Calu3 (cell line): Measurements from ENCODE around the gene MFAP4. TPM values are rescaled to one million over a fixed set of nuclear protein-coding genes. Genes with fewer than 3 reads are reported as not detected.

Experiments used
- BruUV-seq: library from RNA; stranded (reverse); fragments of 400-500 nt; replicated peaks from 2 replicates; lab custom pipeline; 2021; lab: Mats Ljungman, UMichigan
- CTCF ChIA-PET: fragments of 300-600 bp; sonication (Branson Sonifier 250); formaldehyde crosslinking; loops from one replicate; lab custom pipeline; 2022; ENCODE audit warnings: antibody characterized with exemption; lab: Charles Lee
- DNase-seq: peaks from one replicate; pipeline ENCODE4 v3.0.0; 2022
- H3K27ac Mint-ChIP-seq: one replicate; pipeline ENCODE4 v1.8.0; 2022; ENCODE audit warnings: mixed read lengths; ENCODE audit not compliant: unreplicated experiment
- H3K27me3 Mint-ChIP-seq: one replicate; pipeline ENCODE4 v1.8.0; 2022; ENCODE audit warnings: mixed read lengths; ENCODE audit not compliant: unreplicated experiment
- H3K36me3 Mint-ChIP-seq: one replicate; pipeline ENCODE4 v1.8.0; 2022; ENCODE audit warnings: mild to moderate bottlenecking, moderate library complexity, mixed read lengths; ENCODE audit not compliant: insufficient read depth, unreplicated experiment
- H3K4me1 Mint-ChIP-seq: one replicate; pipeline ENCODE4 v1.8.0; 2022; ENCODE audit warnings: mild to moderate bottlenecking, low read depth, mixed read lengths; ENCODE audit not compliant: unreplicated experiment
- H3K4me3 Mint-ChIP-seq: one replicate; pipeline ENCODE4 v1.8.0; 2022; ENCODE audit warnings: mild to moderate bottlenecking, low read depth, moderate library complexity, mixed read lengths; ENCODE audit not compliant: unreplicated experiment
- H3K9me3 Mint-ChIP-seq: one replicate; pipeline ENCODE4 v1.8.0; 2022; ENCODE audit warnings: low read depth, mixed read lengths; ENCODE audit not compliant: unreplicated experiment
- intact Hi-C: fragments of 100-400 bp; cut with micrococcal nuclease; formaldehyde crosslinking; loops from one replicate; pipeline ENCODE4 v1.10.0; 2022; ENCODE audit not compliant: unreplicated experiment
- total RNA-seq: library from RNA; stranded (reverse); gene quantifications from 2 replicates; pipeline ENCODE4 v1.2.3, GENCODE V29; 2022
- TF ChIP-seq, protein P1 (sequence below): fragments of 200-600 bp; IDR thresholded peaks from one replicate; pipeline ENCODE4 v1.8.0; 2022; ENCODE audit warnings: antibody characterized with exemption; ENCODE audit not compliant: unreplicated experiment

MFAP4 gene
- total RNA-seq, 1 experiment from 2014 or later: not detected

- CTCF ChIA-PET: no interaction called here
- DNase-seq: no peak
- Mint-ChIP-seq H3K27me3 (peaks cover 20% of the 10 kb centered on the region), H3K4me1 (no peaks in the 10 kb centered on the region), H3K27ac (no peak overlapping the region), H3K4me3 (no peak overlapping the region), H3K36me3 (no peaks in the 10 kb centered on the region), H3K9me3 (no peaks in the 10 kb centered on the region)
- intact Hi-C loops: no loop called here
- TF ChIP-seq, protein P1, sequence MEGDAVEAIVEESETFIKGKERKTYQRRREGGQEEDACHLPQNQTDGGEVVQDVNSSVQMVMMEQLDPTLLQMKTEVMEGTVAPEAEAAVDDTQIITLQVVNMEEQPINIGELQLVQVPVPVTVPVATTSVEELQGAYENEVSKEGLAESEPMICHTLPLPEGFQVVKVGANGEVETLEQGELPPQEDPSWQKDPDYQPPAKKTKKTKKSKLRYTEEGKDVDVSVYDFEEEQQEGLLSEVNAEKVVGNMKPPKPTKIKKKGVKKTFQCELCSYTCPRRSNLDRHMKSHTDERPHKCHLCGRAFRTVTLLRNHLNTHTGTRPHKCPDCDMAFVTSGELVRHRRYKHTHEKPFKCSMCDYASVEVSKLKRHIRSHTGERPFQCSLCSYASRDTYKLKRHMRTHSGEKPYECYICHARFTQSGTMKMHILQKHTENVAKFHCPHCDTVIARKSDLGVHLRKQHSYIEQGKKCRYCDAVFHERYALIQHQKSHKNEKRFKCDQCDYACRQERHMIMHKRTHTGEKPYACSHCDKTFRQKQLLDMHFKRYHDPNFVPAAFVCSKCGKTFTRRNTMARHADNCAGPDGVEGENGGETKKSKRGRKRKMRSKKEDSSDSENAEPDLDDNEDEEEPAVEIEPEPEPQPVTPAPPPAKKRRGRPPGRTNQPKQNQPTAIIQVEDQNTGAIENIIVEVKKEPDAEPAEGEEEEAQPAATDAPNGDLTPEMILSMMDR: no peak
- no TSS peak for BruUV-seq
These were observed 27.6 kb upstream of the MFAP4 start for GRCh38 chr17:19414396-19415280.

DNA sequence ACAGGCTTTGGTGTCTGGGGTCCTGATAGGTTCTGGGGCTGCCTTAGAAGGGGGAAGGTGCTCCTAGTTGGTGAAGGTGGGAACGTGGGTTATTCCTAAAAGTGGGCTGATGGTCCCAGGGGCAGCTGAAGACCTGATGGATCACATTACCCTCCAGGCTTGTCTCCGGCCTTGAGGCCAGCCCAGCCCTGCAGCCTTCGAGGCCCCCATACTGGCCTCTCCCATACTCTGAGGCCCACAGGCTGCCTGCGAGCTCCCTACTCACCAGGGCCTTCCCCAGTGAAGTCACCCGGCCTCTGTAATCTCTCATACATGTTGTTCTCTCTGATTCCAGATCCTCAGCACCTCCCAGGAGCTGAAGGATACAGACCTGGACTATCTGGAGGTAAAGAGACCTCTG lies 26.8 kb upstream of the MFAP4 start:
- intact Hi-C loops: no loop called here
- BruUV-seq: no TSS peak

GRCh38 chr17:19412984-19413383 lies 26.0 kb upstream of the MFAP4 start:
- Mint-ChIP-seq H3K36me3 (no peaks in the 10 kb centered on the region), H3K4me3 (no peak overlapping the region), H3K27me3 (peaks cover 22% of the 10 kb centered on the region), H3K27ac (no peak overlapping the region), H3K9me3 (no peaks in the 10 kb centered on the region), H3K4me1 (no peaks in the 10 kb centered on the region)
- DNase-seq: no peak
- intact Hi-C loops: no loop called here
- no TSS peak for BruUV-seq
- TF ChIP-seq, protein P1: no peak
- CTCF ChIA-PET: no interaction called here

More for the DNA sequence above, 26.8 kb upstream of the MFAP4 start:
- H3K4me3 Mint-ChIP-seq: no peak overlapping the region
- CTCF ChIA-PET: no interaction called here
- H3K27ac Mint-ChIP-seq: no peak overlapping the region
- H3K9me3 Mint-ChIP-seq: no peaks in the 10 kb centered on the region
- H3K36me3 Mint-ChIP-seq: no peaks in the 10 kb centered on the region
- TF ChIP-seq, protein P1: no peak
- no peak for DNase-seq
- H3K27me3 Mint-ChIP-seq: peaks cover 22% of the 10 kb centered on the region
- no peaks in the 10 kb centered on the region for H3K4me1 Mint-ChIP-seq

DNA sequence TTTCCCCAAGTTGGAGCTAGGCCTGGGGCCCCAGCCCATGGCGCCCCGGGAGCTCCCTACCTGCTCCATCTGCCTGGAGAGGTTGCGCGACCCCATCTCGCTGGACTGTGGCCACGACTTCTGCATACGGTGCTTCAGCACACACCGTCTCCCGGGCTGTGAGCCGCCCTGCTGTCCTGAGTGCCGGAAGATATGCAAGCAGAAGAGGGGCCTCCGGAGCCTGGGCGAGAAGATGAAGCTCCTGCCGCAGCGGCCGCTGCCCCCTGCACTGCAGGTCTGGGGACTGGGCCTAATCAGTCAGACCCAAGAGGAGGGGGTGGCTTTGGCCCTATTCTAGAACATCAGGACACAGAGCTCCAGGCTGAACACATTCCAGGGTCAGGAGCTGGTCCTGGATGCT lies 25.5 kb upstream of the MFAP4 start:
- H3K27ac Mint-ChIP-seq: no peak overlapping the region
- H3K9me3 Mint-ChIP-seq: no peaks in the 10 kb centered on the region
- no peaks in the 10 kb centered on the region for H3K36me3 Mint-ChIP-seq
- BruUV-seq: no TSS peak
- DNase-seq: no peak
- CTCF ChIA-PET: no interaction called here
- H3K4me3 Mint-ChIP-seq: no peak overlapping the region
- intact Hi-C loops: no loop called here
- TF ChIP-seq, protein P1: no peak
- peaks cover 22% of the 10 kb centered on the region for H3K27me3 Mint-ChIP-seq
- H3K4me1 Mint-ChIP-seq: no peaks in the 10 kb centered on the region
